ENCODE measurements around the gene HYAL3.
A peak's percentile ranks its signal among the peaks of the same experiment; 100 is the strongest.
"Not testable (repeated sequence)": the region's sequence is repeated elsewhere in the genome, so short reads cannot be mapped to it uniquely, and the experiment has no call there.

HYAL3 gene

DNA sequence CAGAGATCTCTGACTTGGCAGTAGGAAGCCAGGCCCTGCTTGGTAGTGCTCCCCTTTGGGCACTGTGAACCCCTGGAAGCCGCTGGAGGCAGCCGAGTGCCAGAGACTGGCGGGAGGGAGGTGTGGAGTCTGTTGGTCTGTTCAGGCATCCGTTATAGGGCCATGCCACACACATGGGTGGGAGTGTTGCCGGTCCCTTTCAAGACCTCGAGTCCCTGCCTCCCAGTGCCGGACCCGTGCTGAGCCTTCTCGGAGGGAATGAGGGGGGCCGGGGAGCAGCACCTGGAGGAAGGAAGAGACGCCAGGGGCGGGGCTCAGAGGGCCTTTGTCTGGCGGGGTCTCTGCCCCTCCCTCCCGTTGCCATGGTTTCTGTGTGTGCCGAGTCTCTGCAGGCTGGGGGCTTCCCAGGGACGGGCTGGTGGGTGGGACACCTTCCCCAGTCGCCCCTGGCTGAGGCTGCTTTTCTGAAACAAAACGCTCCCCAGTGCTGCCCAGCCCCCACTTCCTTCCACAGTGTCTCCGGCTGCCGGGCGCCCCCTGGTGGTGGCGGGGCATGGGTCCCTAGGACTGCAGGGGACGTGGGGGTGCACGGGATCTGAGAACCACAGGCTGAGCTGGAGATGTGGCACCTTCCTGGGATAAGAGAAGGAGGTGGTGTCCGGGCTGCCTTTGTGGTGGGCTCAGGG lies 53.2 kb downstream of the HYAL3 start:
- peaks cover 17% of the 10 kb centered on the region for H3K4me1 ChIP-seq (ENCODE audit: control insufficient read depth, insufficient read depth, low read length)
- no peaks in the 10 kb centered on the region for H3K27me3 ChIP-seq (ENCODE audit: control insufficient read depth, insufficient read depth, low read length)
- H3K4me3 ChIP-seq (ENCODE audit: low read length) = peak overlapping the region; percentile 53
- H3K27ac ChIP-seq (ENCODE audit: low read depth, low read length) = peak overlapping the region; percentile 53
- H3K36me3 ChIP-seq (ENCODE audit: control insufficient read depth, insufficient read depth, low read length) = peaks cover 2% of the 10 kb centered on the region
- peak overlapping the region; percentile 56 for H3K9ac ChIP-seq (ENCODE audit: low read length)

DNA sequence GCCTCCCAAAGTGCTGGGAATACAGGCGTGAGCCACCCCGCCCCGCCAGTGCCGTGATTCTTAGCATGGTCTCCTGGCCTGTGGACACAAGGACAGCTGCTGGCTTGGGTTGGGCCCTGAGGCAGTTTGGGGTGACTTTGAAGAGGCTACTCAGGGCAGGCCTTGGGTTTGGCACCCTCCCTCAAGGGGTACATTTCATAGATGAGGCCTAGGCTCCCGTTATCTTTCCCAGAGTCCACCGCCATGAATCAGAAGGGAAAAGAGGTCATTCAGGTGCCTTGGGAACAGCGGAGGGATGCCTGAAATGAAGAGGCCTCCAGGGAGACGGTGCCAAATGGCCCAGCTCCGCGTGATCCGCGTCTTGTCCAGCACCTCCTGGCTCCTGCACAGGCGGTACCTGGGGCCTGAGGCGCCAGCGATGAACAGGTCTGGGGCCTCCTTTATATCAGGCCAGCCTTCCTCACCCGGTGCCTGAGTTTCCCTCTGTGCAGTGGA lies 53.9 kb downstream of the HYAL3 start:
- peak overlapping the region; percentile 53 for H3K27ac ChIP-seq (ENCODE audit: low read depth, low read length)
- H3K9ac ChIP-seq (ENCODE audit: low read length) = no peak overlapping the region
- H3K4me3 ChIP-seq (ENCODE audit: low read length) = peak overlapping the region; percentile 53
- no peaks in the 10 kb centered on the region for H3K27me3 ChIP-seq (ENCODE audit: control insufficient read depth, insufficient read depth, low read length)
- H3K36me3 ChIP-seq (ENCODE audit: control insufficient read depth, insufficient read depth, low read length) = peaks cover 2% of the 10 kb centered on the region
- peaks cover 17% of the 10 kb centered on the region for H3K4me1 ChIP-seq (ENCODE audit: control insufficient read depth, insufficient read depth, low read length)

DNA sequence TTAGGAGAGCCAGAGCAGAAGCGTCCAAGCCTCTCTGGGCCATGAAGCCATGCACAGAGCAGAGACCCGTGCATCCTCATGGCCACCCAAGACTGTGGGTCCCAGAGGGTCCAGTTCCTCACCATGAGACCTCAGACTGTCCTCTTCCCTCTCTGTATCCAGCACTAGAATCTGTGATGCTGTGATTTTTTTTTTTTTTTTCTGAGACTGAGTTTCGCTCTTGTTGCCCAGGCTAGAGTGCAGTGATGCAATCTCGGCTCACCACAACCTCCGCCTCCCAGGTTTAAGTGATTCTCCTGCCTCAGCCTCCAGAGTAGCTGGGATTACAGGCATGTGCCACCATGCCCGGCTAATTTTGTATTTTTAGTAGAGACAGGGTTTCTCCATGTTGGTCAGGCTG lies 54.4 kb downstream of the HYAL3 start:
- Histone ChIP-seq H3K4me1 (ENCODE audit: control insufficient read depth, insufficient read depth, low read length) (peaks cover 18% of the 10 kb centered on the region), H3K27ac (ENCODE audit: low read depth, low read length) (peak overlapping the region; percentile 6)
- H3K27me3 ChIP-seq (ENCODE audit: control insufficient read depth, insufficient read depth, low read length); H3K9ac ChIP-seq (ENCODE audit: low read length); H3K4me3 ChIP-seq (ENCODE audit: low read length); H3K36me3 ChIP-seq (ENCODE audit: control insufficient read depth, insufficient read depth, low read length): not testable (repeated sequence)

DNA sequence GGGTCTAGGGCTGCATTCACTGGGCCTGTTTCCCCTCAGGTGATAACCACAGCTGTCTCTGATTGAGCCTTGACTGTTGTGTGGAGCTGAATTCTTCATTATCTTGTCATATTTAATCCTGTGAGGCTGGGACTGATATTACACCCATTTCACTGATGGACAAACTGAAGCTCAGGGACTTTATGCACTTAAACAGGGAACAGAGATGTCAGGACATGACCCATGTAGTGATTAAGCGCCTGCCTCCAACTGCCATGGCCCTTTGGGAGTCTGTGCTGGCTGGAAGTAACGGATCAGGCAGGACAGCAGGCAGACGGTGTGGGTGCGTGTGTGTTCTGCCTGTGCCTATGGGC lies 55.7 kb downstream of the HYAL3 start:
- H3K4me3 ChIP-seq (ENCODE audit: low read length) = peak overlapping the region; percentile 11
- H3K36me3 ChIP-seq (ENCODE audit: control insufficient read depth, insufficient read depth, low read length) = peaks cover 2% of the 10 kb centered on the region
- H3K9ac ChIP-seq (ENCODE audit: low read length) = no peak overlapping the region
- peaks cover 31% of the 10 kb centered on the region for H3K4me1 ChIP-seq (ENCODE audit: control insufficient read depth, insufficient read depth, low read length)
- H3K27me3 ChIP-seq (ENCODE audit: control insufficient read depth, insufficient read depth, low read length) = no peaks in the 10 kb centered on the region
- H3K27ac ChIP-seq (ENCODE audit: low read depth, low read length) = peak overlapping the region; percentile 22

DNA sequence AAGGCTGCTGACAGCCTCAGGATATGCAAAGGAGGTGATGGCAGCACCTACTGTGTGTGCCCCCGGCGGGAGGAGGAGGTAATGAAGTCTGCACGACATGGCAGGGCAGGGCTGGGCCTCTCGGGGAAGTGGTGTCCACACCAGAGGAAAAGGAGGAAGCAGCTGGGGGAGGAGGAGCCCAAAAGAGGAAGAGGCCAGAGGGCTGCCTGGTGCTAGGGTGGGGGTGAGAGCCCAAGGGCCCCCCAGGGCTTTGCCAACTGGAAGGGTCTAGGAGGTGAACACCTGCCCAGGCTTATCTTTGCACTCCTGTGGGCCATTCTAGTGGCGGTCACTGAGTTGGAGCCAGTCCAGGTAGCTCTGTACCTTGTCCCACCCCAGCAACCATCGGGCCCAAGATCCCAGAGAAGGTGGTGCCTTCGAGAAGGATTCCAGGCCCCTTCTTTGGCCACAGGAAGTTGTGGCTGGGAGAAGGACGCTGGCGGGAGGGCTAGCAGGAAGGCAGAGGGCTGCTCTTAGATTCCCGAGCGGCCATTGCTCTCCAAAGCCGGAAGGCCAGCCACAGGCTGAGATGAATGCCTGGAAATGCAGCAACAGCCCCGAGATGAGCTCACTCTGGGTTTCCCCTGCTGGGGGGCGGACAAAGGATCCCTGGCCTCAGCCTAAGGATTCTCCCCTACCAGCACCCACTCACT lies 56.2 kb downstream of the HYAL3 start:
- no peak overlapping the region for H3K9ac ChIP-seq (ENCODE audit: low read length)
- H3K4me1 ChIP-seq (ENCODE audit: control insufficient read depth, insufficient read depth, low read length) = peaks cover 36% of the 10 kb centered on the region
- H3K27me3 ChIP-seq (ENCODE audit: control insufficient read depth, insufficient read depth, low read length) = no peaks in the 10 kb centered on the region
- H3K4me3 ChIP-seq (ENCODE audit: low read length) = peak overlapping the region; percentile 11
- peaks cover 2% of the 10 kb centered on the region for H3K36me3 ChIP-seq (ENCODE audit: control insufficient read depth, insufficient read depth, low read length)
- peak overlapping the region; percentile 24 for H3K27ac ChIP-seq (ENCODE audit: low read depth, low read length)
